Effector memory CD4-positive, alpha-beta T cell (primary cell): ENCODE results near the gene NRN1L.

Experiments
- DNase-seq, 3 donors: peaks; one replicate each; pipeline ENCODE4 v3.0.0-alpha.2; 2020
- H3K27ac ChIP-seq: 2 replicates; pipeline ENCODE4 v1.7.0; 2013; ENCODE audit warnings: mild to moderate bottlenecking, low read length, moderate library complexity; ENCODE audit not compliant: insufficient read depth, poor library complexity, severe bottlenecking
- H3K27me3 ChIP-seq: replicated peaks from 2 replicates; pipeline ENCODE4 v1.7.0; 2013; ENCODE audit warnings: mild to moderate bottlenecking, low read length; ENCODE audit not compliant: insufficient read depth, control insufficient read depth, poor library complexity, severe bottlenecking
- H3K36me3 ChIP-seq: 2 replicates; pipeline ENCODE4 v1.7.0; 2013; ENCODE audit warnings: mild to moderate bottlenecking, low read length, moderate library complexity; ENCODE audit not compliant: control insufficient read depth, insufficient read depth
- H3K4me1 ChIP-seq: 2 replicates; pipeline ENCODE4 v1.7.0; 2013; ENCODE audit warnings: low read length, mild to moderate bottlenecking; ENCODE audit not compliant: control insufficient read depth, insufficient read depth, poor library complexity, severe bottlenecking
- H3K4me3 ChIP-seq: 2 replicates; pipeline ENCODE4 v1.7.0; 2013; ENCODE audit warnings: low read length, low read depth, mild to moderate bottlenecking; ENCODE audit not compliant: insufficient read depth, poor library complexity, severe bottlenecking
- H3K9me3 ChIP-seq: 2 replicates; pipeline ENCODE4 v1.7.0; 2013; ENCODE audit warnings: mild to moderate bottlenecking, low read length, moderate library complexity; ENCODE audit not compliant: control insufficient read depth

The NRN1L gene

DNA sequence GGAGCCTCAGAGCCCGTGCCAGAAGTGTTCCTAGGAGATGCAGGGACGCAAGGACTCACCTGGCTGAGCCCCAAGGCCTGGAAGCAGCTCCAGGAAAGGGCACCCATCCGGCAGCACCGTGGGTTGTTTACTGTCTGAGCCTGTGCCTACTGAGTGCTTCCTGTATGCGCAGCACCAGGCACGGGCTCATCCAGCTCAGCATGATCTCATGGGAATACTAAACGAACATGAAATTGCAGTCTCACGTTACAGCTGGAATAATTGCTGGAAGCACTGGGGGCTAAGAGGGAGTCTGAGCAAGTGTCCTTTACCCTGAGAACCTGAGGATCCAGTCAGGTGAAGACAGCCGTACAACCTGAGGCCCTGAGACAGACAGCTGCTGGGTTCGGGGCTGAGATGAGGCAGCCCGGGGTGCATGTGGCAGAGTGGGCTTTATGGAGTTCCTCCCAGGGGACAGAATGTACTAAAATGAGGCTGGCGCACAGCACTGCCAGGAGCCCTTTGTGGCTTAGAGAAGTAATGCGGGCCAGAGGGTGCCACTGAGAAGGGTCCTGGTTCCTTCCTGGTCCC lies 41.6 kb downstream of the NRN1L start:
- Histone ChIP-seq H3K36me3 (peaks cover 18% of the 10 kb centered on the region), H3K9me3 (no peaks in the 10 kb centered on the region)

DNA sequence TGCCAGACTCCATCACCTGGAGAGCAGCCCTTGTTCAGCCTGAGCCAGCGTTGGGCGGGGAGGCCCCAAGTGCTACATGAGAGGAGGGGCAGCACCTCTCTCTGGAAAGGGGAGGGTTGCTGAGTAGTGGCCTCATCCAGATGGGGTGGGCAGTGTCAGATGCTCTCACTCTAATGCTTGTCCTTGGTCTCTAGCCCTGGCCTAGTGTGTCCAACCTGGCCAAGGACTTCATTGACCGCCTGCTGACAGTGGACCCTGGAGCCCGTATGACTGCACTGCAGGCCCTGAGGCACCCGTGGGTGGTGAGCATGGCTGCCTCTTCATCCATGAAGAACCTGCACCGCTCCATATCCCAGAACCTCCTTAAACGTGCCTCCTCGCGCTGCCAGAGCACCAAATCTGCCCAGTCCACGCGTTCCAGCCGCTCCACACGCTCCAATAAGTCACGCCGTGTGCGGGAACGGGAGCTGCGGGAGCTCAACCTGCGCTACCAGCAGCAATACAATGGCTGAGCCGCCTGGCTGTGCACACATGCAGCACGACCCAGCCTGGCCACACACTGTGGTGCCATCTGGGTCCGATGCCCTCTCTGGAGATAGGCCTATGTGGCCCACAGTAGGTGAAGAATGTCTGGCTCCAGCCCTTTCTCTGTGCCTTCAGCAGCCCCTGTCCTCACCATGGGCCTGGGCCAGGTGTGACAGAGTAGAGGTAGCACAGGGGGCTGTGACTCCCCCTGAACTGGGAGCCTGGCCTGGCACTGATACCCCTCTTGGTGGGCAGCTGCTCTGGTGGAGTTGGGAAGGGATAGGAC lies 42.7 kb downstream of the NRN1L start:
- Histone ChIP-seq H3K36me3 (peaks cover 27% of the 10 kb centered on the region), H3K27ac (no peak overlapping the region), H3K4me3 (no peak overlapping the region), H3K4me1 (peaks cover 3% of the 10 kb centered on the region), H3K9me3 (no peaks in the 10 kb centered on the region), H3K27me3 (no peaks in the 10 kb centered on the region)
- DNase-seq = no peak

More for the DNA sequence above, 41.6 kb downstream of the NRN1L start:
- no peak for DNase-seq
- no peak overlapping the region for H3K4me3 ChIP-seq
- H3K27me3 ChIP-seq = no peaks in the 10 kb centered on the region
- H3K4me1 ChIP-seq = peaks cover 3% of the 10 kb centered on the region
- H3K27ac ChIP-seq = no peak overlapping the region

DNA sequence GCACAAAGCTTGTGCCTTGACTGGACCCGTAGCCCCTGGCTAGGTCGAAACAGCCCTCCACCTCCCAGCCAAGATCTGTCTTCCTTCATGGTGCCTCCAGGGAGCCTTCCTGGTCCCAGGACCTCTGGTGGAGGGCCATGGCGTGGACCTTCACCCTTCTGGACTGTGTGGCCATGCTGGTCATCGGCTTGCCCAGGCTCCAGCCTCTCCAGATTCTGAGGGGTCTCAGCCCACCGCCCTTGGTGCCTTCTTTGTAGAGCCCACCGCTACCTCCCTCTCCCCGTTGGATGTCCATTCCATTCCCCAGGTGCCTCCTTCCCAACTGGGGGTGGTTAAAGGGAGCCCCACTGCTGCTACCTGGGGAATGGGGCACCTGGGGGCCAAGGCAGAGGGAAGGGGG lies 43.5 kb downstream of the NRN1L start:
- Histone ChIP-seq H3K27ac (no peak overlapping the region), H3K27me3 (no peaks in the 10 kb centered on the region), H3K4me1 (peaks cover 3% of the 10 kb centered on the region), H3K4me3 (no peak overlapping the region), H3K9me3 (no peaks in the 10 kb centered on the region), H3K36me3 (peaks cover 30% of the 10 kb centered on the region)
- no peak for DNase-seq

DNA sequence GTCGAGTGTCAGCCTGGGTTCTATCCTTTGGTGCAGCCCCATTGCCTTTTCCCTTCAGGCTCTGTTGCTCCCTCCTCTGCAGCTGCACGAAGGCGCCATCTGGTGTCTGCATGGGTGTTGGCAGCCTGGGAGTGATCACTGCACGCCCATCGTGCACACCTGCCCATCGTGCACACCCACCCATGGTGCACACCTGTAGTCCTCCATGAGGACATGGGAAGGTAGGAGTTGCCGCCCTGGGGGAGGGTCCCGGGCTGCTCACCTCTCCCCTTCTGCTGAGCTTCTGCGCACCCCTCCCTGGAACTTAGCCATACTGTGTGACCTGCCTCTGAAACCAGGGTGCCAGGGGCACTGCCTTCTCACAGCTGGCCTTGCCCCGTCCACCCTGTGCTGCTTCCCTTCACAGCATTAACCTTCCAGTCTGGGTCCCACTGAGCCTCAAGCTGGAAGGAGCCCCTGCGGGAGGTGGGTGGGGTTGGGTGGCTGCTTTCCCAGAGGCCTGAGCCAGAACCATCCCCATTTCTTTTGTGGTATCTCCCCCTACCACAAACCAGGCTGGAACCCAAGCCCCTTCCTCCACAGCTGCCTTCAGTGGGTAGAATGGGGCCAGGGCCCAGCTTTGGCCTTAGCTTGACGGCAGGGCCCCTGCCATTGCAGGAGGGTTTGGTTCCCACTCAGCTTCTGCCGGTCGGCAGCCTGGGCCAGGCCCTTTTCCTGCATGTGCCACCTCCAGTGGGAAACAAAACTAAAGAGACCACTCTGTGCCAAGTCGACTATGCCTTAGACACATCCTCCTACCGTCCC lies 44.1 kb downstream of the NRN1L start:
- Histone ChIP-seq H3K9me3 (no peaks in the 10 kb centered on the region), H3K27ac (no peak overlapping the region), H3K36me3 (peaks cover 33% of the 10 kb centered on the region), H3K4me3 (no peak overlapping the region), H3K4me1 (peaks cover 3% of the 10 kb centered on the region), H3K27me3 (no peaks in the 10 kb centered on the region)
- DNase-seq = peak; percentile 51 to 65 (median 53)

DNA sequence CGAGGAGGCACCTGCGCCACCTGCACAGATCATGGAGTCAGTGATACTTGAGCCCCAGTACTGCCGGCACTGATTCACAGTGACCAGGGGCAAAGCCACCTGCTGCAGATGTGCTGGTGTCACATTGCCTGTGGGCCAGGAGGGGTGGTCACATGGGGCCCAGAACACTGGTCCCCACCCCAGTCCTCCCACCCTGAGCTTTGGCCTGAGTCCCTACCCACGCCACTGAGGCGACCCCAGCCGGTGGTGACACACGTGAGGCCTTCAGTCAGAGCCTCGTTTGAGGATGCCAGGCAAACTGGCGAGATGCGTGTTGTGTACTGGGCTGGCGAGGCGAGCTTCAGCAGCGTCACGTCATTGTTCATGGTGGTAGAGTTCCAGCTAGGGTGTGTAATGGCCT lies 45.5 kb downstream of the NRN1L start:
- Histone ChIP-seq H3K27me3 (no peaks in the 10 kb centered on the region), H3K36me3 (peaks cover 41% of the 10 kb centered on the region)
- DNase-seq = no peak

DNA sequence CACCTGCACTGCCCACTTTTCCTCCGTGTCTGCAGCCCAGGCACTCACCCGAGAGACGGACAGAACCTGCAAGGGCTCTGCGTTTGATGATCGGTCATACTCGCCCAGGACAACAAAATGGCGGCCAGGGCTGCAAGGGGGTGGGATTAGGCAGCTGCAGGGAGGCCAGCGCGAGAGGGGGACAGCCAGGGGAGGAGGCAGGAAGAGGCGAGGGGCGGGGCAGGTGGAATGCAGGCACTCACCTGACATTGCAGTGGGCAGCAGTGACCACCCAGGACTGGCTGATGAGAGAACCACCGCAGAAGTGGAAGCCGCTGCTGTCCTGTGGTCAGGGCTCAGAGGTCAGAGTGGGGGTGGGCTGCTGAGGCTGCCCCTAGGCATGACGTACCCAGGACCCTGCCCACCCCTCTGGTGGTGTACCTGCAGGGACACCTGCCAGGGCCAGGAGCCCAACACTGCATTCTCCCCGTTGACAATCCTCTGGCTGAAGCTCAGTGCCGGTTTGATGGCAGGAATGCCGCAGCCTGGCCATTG lies 46.1 kb downstream of the NRN1L start:
- H3K36me3 ChIP-seq = peaks cover 42% of the 10 kb centered on the region
- no peak overlapping the region for H3K27ac ChIP-seq
- H3K4me3 ChIP-seq = no peak overlapping the region
- H3K27me3 ChIP-seq = no peaks in the 10 kb centered on the region
- no peaks in the 10 kb centered on the region for H3K9me3 ChIP-seq
- DNase-seq = no peak
- H3K4me1 ChIP-seq = peaks cover 9% of the 10 kb centered on the region

More for the DNA sequence above, 45.5 kb downstream of the NRN1L start:
- no peak overlapping the region for H3K27ac ChIP-seq
- H3K4me3 ChIP-seq = no peak overlapping the region
- no peaks in the 10 kb centered on the region for H3K9me3 ChIP-seq
- peaks cover 6% of the 10 kb centered on the region for H3K4me1 ChIP-seq

DNA sequence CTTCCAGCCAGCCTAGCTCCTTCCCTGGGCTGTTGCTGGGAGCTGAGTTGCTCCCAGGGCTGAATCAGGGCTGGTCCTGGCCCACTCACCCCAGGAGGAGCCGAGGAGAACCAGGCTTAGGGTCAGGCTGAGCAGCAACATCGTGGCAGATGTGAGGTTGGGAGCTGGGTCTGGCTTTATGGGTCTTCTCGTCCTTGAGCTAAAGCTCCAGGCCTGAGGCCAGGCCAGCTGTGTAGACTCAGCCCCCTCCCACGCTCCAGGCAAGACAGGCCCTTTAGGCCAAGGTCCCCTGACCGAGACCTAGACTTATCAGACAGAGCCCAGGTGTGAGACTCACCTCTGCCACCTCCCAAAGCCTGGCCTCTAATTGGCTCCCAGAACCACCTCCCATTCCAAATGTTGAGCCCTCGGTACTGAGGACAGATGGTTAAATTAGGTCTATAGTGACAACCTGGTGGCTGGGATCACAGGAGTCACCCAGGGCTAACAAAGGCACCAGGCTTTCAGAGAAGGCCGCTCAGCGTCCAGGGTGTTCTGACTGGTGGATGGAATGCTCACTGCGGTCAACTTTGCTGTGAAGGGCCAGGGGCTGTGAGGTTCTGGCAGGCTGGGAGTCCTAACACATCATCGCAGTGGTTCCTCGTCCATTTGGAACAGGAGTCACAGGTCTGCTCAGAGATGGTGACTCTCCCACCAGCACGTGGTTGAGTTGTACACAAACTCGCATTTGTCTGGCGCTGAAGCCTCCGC lies 47.2 kb downstream of the NRN1L start, which contains the start of gene CTRL:
TSS of gene CTRL (minus strand) at position 151 of the 750 bp plus-strand sequence. CDS start at position 141, 10 bp downstream.
- no peaks in the 10 kb centered on the region for H3K9me3 ChIP-seq
- H3K27me3 ChIP-seq = no peaks in the 10 kb centered on the region
- no peak within 1 kb of the TSS for H3K4me3 ChIP-seq
- peaks cover 42% of the 10 kb centered on the region for H3K36me3 ChIP-seq
- H3K4me1 ChIP-seq = peaks cover 11% of the 10 kb centered on the region
- no peak for DNase-seq
- H3K27ac ChIP-seq = no peak within 1 kb of the TSS

DNA sequence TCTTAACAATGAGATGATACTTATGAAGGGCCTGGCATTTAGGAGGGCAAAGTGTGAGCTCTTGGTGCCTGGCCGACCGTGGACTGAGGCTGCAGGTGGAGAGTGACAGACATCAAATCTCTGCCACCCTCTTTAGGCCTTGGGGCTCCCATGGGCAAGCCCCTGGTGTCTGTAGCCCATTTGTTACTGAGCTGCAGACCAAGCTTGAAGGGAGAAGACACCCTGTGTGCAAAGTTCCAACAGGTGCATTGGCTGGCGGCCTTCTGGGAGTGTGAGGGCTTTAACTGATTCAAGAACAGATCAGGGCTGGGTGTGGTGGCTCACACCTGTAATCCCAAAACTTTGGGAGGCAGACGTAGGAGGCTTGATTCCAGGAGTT lies 47.8 kb downstream of the NRN1L start:
- H3K27ac ChIP-seq = no peak overlapping the region
- H3K36me3 ChIP-seq = peaks cover 40% of the 10 kb centered on the region
- no peaks in the 10 kb centered on the region for H3K9me3 ChIP-seq
- DNase-seq = no peak
- peaks cover 16% of the 10 kb centered on the region for H3K4me1 ChIP-seq
- no peaks in the 10 kb centered on the region for H3K27me3 ChIP-seq
- no peak overlapping the region for H3K4me3 ChIP-seq

DNA sequence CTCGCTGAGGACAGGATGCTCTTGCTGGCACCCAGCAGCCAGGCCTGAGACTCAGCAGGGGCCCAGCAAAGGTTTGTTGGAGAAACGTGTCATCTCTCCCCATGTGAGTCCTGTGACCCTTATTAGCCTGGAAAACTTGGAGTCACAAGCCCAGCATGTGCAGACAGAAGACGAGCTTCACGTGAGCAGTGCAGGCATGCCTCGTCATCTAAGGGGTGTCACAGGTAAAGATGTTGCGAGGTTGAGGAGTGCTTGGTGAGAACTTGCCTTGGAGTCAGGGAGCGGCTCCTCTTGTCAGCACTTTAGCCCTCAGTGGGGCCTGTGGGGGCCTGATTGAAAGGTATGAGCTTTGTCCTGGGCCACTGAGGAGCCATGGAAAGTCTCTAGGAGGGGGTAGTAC lies 49.1 kb downstream of the NRN1L start:
- H3K36me3 ChIP-seq = peaks cover 32% of the 10 kb centered on the region
- H3K27ac ChIP-seq = no peak overlapping the region
- H3K4me1 ChIP-seq = peaks cover 15% of the 10 kb centered on the region
- no peak overlapping the region for H3K4me3 ChIP-seq
- DNase-seq = no peak
- no peaks in the 10 kb centered on the region for H3K27me3 ChIP-seq
- no peaks in the 10 kb centered on the region for H3K9me3 ChIP-seq
